LNCAP (cell line): ENCODE data around the gene TBC1D13.

Experiments
- CTCF ChIP-seq: fragments of 450-650 bp; IDR thresholded peaks from 2 replicates; pipeline ENCODE4 v1.5.1; 2017; ENCODE audit warnings: mild to moderate bottlenecking

TBC1D13 gene

DNA sequence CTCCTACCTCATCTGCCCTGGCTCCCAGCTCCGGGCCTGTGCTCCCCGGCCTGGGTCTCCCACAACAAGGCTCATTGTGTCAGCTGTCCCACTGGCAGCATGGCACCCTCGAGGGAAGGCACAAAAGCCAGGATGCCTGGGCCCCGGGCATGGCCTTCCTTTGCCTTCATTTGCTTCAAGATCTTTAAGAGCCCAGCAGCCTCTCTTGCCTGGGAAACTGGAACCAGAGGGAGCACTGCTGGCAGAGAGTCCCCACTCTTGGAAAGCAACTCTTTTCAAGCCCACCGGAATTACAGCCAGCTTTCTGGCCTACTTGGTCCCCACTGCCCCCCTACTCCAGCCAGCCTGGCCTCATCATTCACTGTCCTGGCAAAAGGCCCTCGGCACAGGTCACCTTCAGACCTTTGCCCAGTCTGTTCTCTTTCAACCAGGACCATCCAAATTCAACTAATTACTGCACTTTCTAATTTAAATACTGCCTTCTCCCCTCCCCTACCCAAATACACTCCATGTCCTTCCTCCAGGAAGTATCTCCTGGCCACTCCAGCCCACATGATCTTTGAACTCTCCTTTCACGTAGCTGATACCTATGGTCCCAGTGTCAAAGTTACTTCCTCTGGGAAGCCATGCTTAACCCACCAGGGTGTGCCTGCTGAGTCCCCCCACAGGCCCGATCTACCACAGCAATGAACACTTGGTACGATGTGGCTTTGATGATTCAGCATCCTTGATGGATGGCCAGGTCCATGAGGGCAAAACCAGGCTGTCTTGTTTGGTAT, 24.2 kb upstream of the TBC1D13 start:
- TF ChIP-seq CTCF = no peak

GRCh38 chr9:128764361-128764760, 22.7 kb upstream of the TBC1D13 start:
- TF ChIP-seq CTCF = no peak

GRCh38 chr9:128765499-128765898, 21.6 kb upstream of the TBC1D13 start:
- TF ChIP-seq CTCF = no peak

GRCh38 chr9:128768606-128769005, 18.4 kb upstream of the TBC1D13 start:
- TF ChIP-seq CTCF = no peak

DNA sequence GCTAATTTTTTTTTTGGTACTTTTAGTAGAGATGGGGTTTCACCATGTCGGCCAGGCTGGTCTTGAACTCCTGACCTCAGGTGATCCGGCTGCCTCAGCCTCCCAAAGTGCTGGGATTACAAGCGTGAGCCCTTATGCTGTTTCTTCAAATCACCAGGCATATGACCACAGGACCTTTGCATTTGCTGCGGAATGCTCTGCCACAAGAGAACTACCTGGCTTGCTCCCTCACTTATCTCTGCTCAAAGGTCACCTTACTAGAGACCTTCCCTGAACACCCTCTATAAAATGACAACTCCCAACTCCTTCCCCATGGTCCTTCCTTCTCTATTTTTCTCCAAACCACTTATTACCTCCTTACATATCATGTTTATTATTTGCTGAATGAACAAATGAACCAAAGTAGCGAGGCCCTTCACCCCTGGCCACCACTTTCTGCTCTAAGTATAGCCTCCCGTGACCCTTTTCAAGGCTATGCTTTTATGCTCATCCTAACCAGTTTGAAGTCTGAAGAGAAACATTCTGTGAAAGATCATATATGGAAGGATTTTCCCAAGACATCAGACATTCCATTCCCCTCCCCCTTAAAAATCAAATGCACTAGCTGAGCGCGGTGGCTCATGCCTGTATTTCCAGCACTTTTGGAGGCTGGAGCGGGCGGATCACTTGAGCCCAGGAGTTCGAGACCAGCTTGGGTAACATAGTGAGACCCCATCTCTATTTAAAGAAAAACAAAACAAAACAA, 16.6 kb upstream of the TBC1D13 start:
- TF ChIP-seq CTCF = no peak

- no peak for TF ChIP-seq CTCF
Measured at GRCh38 chr9:128771094-128771721, 15.8 kb upstream of the TBC1D13 start.

DNA sequence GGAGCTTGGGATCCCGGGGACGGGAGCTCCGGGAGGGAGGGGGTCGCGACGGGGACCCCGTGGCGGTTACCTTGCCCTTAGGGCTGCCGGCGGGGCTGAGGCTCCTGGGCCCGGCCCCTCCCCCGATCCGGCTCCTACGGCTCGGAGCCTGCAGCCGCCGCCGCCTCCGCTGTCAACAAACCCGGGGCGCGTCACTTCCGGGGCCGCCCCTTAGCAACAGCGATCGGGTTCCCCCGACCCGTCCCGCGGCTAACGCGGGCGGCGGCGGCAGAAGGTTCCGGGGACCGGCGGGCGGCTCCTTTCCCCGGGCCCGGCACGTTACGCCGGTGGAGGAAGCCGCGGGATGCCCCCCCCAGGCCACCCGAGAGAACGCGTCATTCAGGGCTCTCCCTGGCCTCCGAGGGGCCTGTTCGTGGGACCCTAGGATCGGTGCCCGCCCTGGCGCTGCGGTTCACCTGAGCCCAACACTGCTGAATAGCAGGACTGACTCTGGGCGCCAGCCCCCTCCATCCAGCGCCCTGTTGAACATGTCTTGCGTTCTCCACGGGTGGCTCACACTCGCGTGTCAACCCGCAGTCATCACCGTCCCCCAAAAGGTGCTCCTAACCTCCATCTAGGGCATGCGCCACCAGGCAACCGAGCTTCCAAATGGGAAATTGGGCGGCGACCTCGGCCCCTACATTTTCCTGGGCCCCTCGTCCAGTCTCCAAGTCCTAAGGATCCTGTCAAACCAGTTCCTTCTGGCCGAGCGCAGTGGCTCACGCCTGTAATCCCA, 15.1 kb upstream of the TBC1D13 start, which contains the start of gene ZER1:
Gene ZER1 (minus strand): TSS at position 183 of the 775 bp plus-strand sequence. CDS start 16,362 bp downstream, outside the sequence.
- no peak for TF ChIP-seq CTCF
